Body of pancreas (tissue), 4 donors: ENCODE results near the gene ZNF77.

Source experiments
- CTCF ChIP-seq, 7 experiments: fragments of 450-650 bp in 4 of 7; fragments of 200-600 bp in 3 of 7; sonication (generic) in 3 of 7; IDR thresholded peaks; one replicate each; pipeline ENCODE4 v1.5.1; 2016 to 2019; ENCODE audit warnings: antibody characterized with exemption in 7 of 7
- POLR2A ChIP-seq, 3 donors: fragments of 450-650 bp; IDR thresholded peaks; one replicate each; pipeline ENCODE4 v1.6.1; 2016; ENCODE audit warnings: antibody characterized with exemption in 3 of 3, mild to moderate bottlenecking in 2 of 3

- TF ChIP-seq CTCF (IDR thresholded peaks at IDR 0.05) (peak in 1 of 7 experiments; percentile 2), POLR2A (IDR thresholded peaks at IDR 0.05) (no peak)
Measured at GRCh38 chr19:2977746-2978138, 33.0 kb upstream of the ZNF77 start.
